SK-N-SH (cell line): Measurements from ENCODE around the gene ARHGAP15. TPM values are rescaled to one million over a fixed set of nuclear protein-coding genes. Genes with fewer than 3 reads are reported as not detected.

Experiments used
- CTCF ChIA-PET: fragments of 300-600, 350-600 bp; formaldehyde crosslinking; extraction: SDS; loops from one replicate; lab custom pipeline; 2021; lab: Yijun Ruan, JAX
- POLR2A ChIA-PET: fragments of 350-600 bp; sonication (Branson Sonifier 250); formaldehyde crosslinking; extraction: SDS; loops from one replicate; lab custom pipeline; 2020; ENCODE audit warnings: antibody characterized with exemption, inconsistent platforms; lab: Yijun Ruan, JAX
- DNase-seq: peaks from one replicate; pipeline ENCODE4 v3.0.0; 2012
- H2AFZ ChIP-seq: fragments of 200-600 bp; sonication (generic); 2 replicates; pipeline ENCODE4 v1.8.1; 2016; ENCODE audit warnings: antibody characterized with exemption, mild to moderate bottlenecking, low read depth
- H3F3A ChIP-seq: fragments of 200-600 bp; sonication (generic); replicated peaks from 2 replicates; pipeline ENCODE3; 2016; ENCODE audit warnings: antibody characterized with exemption, mild to moderate bottlenecking; ENCODE audit not compliant: insufficient read depth
- H3K27ac ChIP-seq, 2 experiments: fragments of 200-500 bp in 1 of 2; fragments of 200-600 bp in 1 of 2; sonication (Bioruptor generic) in 1 of 2; sonication (generic), shearing (Covaris generic) in 1 of 2; 2 replicates each; pipeline versions ENCODE4 v1.5.1 to v1.6.1; 2014 to 2016; ENCODE audit warnings: low read depth in 2 of 2, inconsistent platforms in 1 of 2, low read length in 1 of 2, mild to moderate bottlenecking in 1 of 2, mixed read lengths in 1 of 2
- H3K27me3 ChIP-seq: fragments of 200-600 bp; sonication (generic), shearing (Covaris generic); 2 replicates; pipeline ENCODE4 v1.6.1; 2016; ENCODE audit warnings: mixed run types; ENCODE audit not compliant: insufficient read depth
- H3K36me3 ChIP-seq, 2 experiments: fragments of 200-500 bp in 1 of 2; fragments of 200-600 bp in 1 of 2; sonication (Bioruptor generic) in 1 of 2; sonication (generic) in 1 of 2; replicated peaks in 1 of 2; 2 replicates each; pipeline versions ENCODE3 to v1.5.1; 2014 to 2016; ENCODE audit warnings: low read length in 1 of 2, mild to moderate bottlenecking in 1 of 2; ENCODE audit not compliant: insufficient read depth in 2 of 2, control insufficient read depth in 1 of 2
- H3K4me1 ChIP-seq, 2 experiments: fragments of 200-500 bp in 1 of 2; fragments of 200-600 bp in 1 of 2; sonication (Bioruptor generic) in 1 of 2; sonication (generic), shearing (Covaris generic) in 1 of 2; 2 replicates each; pipeline versions ENCODE4 v1.5.1 to v1.6.1; 2014 to 2016; ENCODE audit warnings: low read depth in 1 of 2, low read length in 1 of 2, mixed run types in 1 of 2; ENCODE audit not compliant: insufficient read depth in 2 of 2, control insufficient read depth in 1 of 2
- H3K4me2 ChIP-seq: fragments of 200-600 bp; sonication (generic), shearing (Covaris generic); 2 replicates; pipeline ENCODE4 v1.6.1; 2017; ENCODE audit warnings: mixed run types
- H3K4me3 ChIP-seq, 2 experiments: fragments of 200-500 bp in 1 of 2; fragments of 200-600 bp in 1 of 2; sonication (Bioruptor generic) in 1 of 2; sonication (generic), shearing (Covaris generic) in 1 of 2; 2 replicates each; pipeline versions ENCODE4 v1.5.1 to v1.8.1; 2014 to 2016; ENCODE audit warnings: low read depth in 2 of 2, inconsistent platforms in 1 of 2, low read length in 1 of 2, mild to moderate bottlenecking in 1 of 2, mixed read lengths in 1 of 2, moderate library complexity in 1 of 2
- H3K79me2 ChIP-seq: fragments of 200-600 bp; sonication (generic); 2 replicates; pipeline ENCODE4 v1.8.1; 2017; ENCODE audit warnings: mild to moderate bottlenecking; ENCODE audit not compliant: insufficient read depth
- H3K9ac ChIP-seq: fragments of 200-600 bp; sonication (generic); 2 replicates; pipeline ENCODE4 v1.6.1; 2017; ENCODE audit warnings: mixed run types
- H3K9me2 ChIP-seq: fragments of 200-600 bp; sonication (generic); 2 replicates; pipeline ENCODE4 v1.6.1; 2017; ENCODE audit warnings: mixed run types
- H3K9me3 ChIP-seq: fragments of 200-600 bp; sonication (generic); 2 replicates; pipeline ENCODE4 v1.6.1; 2017; ENCODE audit warnings: mixed run types, mild to moderate bottlenecking, moderate library complexity
- H4K20me1 ChIP-seq: fragments of 200-600 bp; sonication (generic); 2 replicates; pipeline ENCODE4 v1.6.1; 2017; ENCODE audit warnings: mild to moderate bottlenecking, mixed run types; ENCODE audit not compliant: insufficient read depth
- CHD2 ChIP-seq: fragments of 150-350 bp; IDR thresholded peaks from 2 replicates; pipeline ENCODE4 v1.6.1; 2018; ENCODE audit warnings: low read length; ENCODE audit not compliant: partially characterized antibody
- CTCF ChIP-seq: fragments of 200-600 bp; sonication (generic); IDR thresholded peaks from 2 replicates; pipeline ENCODE4 v1.6.1; 2017; ENCODE audit warnings: antibody characterized with exemption, mild to moderate bottlenecking, moderate library complexity
- EZH2phosphoT487 ChIP-seq: fragments of 200-600 bp; sonication (generic); IDR thresholded peaks from 2 replicates; pipeline ENCODE4 v1.6.1; 2017; ENCODE audit warnings: low read depth, mixed run types, mild to moderate bottlenecking, antibody characterized with exemption, moderate library complexity, borderline replicate concordance
- FOXJ3 ChIP-seq: sonication (generic); formaldehyde crosslinking; IDR thresholded peaks from 2 replicates; pipeline ENCODE4 v1.5.1; 2020; ENCODE audit warnings: mild to moderate bottlenecking, missing genetic modification reagents
- GABPA ChIP-seq: IDR thresholded peaks from 2 replicates; pipeline ENCODE4 v1.4.0; 2012; ENCODE audit warnings: low read depth, mild to moderate bottlenecking
- JUND ChIP-seq: IDR thresholded peaks from 2 replicates; pipeline ENCODE4 v1.4.0; 2012
- RAD21 ChIP-seq: IDR thresholded peaks from 2 replicates; pipeline ENCODE4 v1.6.1; 2012; ENCODE audit warnings: mild to moderate bottlenecking, low read length
- RXRA ChIP-seq: IDR thresholded peaks from 2 replicates; pipeline ENCODE4 v1.4.0; 2012; ENCODE audit warnings: low read depth, mild to moderate bottlenecking, borderline replicate concordance
- SMC3 ChIP-seq: IDR thresholded peaks from 2 replicates; pipeline ENCODE4 v1.6.1; 2012; ENCODE audit warnings: low read depth, low read length, improper control_type of control experiment
- TCF12 ChIP-seq: IDR thresholded peaks from 2 replicates; pipeline ENCODE4 v1.4.0; 2012
- USF1 ChIP-seq: IDR thresholded peaks from 2 replicates; pipeline ENCODE4 v1.4.0; 2012; ENCODE audit warnings: low read depth, borderline replicate concordance
- WGBS: methylation state at CpG from one replicate; pipeline ENCODE4 v1.1.6; 2017; ENCODE audit warnings: low lambda C conversion rate; 5-methylcytosine and 5-hydroxymethylcytosine counted together
- polyA plus RNA-seq, 3 experiments: library from polyadenylated mRNA; depleted of rRNA; stranded (reverse); fragments of >200 nt; gene quantifications; 2 replicates each; pipeline ENCODE4 v1.2.3, GENCODE V29; 2012
- TF ChIP-seq, protein P1 (sequence below): IDR thresholded peaks from 2 replicates; pipeline ENCODE4; 2012

ARHGAP15 gene
- polyA plus RNA-seq, 1 of the 3 experiments (the other 2 are of a cell fraction) = not detected

DNA sequence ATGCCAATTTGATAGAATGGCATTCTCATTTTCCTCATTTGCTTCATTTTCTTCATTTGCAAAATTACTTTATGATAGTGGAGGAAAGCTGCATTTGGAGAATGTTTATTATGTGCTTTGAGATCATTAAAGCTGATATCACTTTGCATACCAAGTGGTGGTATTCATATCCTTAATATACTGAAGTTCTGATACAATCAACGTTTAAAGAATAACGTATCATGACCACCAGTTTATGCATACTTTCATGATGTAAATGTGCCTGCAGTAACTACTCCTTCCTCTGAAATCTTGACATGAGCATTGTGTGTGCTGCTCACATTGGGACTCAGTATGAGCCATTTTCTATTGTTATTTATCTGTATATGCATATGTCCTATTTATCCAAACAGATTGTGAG is 302.1 kb downstream of the ARHGAP15 start:
- Histone ChIP-seq H3K36me3 (no peaks in the 10 kb centered on the region), H3K4me3 (no peak overlapping the region), H3K4me2 (no peak overlapping the region), H3K9ac (no peak overlapping the region), H3F3A (peaks cover 14% of the 10 kb centered on the region), H4K20me1 (no peaks in the 10 kb centered on the region), H2AFZ (peak overlapping the region; percentile 79), H3K27ac (no peak overlapping the region), H3K4me1 (peaks cover 0 to 15% of the 10 kb centered on the region in 2 experiments; a peak in 3 of 4 replicates), H3K79me2 (no peaks in the 10 kb centered on the region), H3K9me3 (no peaks in the 10 kb centered on the region), H3K9me2 (no peaks in the 10 kb centered on the region), H3K27me3 (no peaks in the 10 kb centered on the region)
- CTCF ChIA-PET = no interaction called here
- 21% methylated on average over 2 of the region's 2 CpGs for WGBS
- TF ChIP-seq FOXJ3 = no peak
- no peak for TF ChIP-seq RXRA
- 0 out of 2 replicates have a peak, but pooled peaks have one; percentile 27 for TF ChIP-seq TCF12
- TF ChIP-seq GABPA = no peak
- TF ChIP-seq, protein P1, sequence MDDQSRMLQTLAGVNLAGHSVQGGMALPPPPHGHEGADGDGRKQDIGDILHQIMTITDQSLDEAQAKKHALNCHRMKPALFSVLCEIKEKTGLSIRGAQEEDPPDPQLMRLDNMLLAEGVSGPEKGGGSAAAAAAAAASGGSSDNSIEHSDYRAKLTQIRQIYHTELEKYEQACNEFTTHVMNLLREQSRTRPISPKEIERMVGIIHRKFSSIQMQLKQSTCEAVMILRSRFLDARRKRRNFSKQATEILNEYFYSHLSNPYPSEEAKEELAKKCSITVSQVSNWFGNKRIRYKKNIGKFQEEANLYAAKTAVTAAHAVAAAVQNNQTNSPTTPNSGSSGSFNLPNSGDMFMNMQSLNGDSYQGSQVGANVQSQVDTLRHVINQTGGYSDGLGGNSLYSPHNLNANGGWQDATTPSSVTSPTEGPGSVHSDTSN = no peak; the same call in 1 of the 2 replicates
- TF ChIP-seq JUND = peak; percentile 27; the same call in 1 of the 2 replicates
- TF ChIP-seq USF1 = no peak
- no peak for TF ChIP-seq CTCF
- no peak for TF ChIP-seq CHD2
- DNase-seq = no peak
- POLR2A ChIA-PET = no interaction called here

GRCh38 chr2:143433251-143433650 is 304.0 kb downstream of the ARHGAP15 start:
- Histone ChIP-seq H2AFZ (no peak overlapping the region), H3K4me1 (peaks cover 0 to 15% of the 10 kb centered on the region in 2 experiments; a peak in 3 of 4 replicates), H3K4me3 (no peak overlapping the region), H4K20me1 (no peaks in the 10 kb centered on the region), H3K27me3 (no peaks in the 10 kb centered on the region), H3K4me2 (no peak overlapping the region)
- POLR2A ChIA-PET = no interaction called here
- TF ChIP-seq RAD21 (peak; percentile 68), SMC3 (peak; percentile 26; the same call in 1 of the 2 replicates), CTCF (peak; percentile 23), EZH2phosphoT487 (no peak)
- TF ChIP-seq, all 33 proteins: peak for 3
- 74% methylated on average over 3 of the region's 3 CpGs for WGBS
- Histone ChIP-seq H3K79me2 (no peaks in the 10 kb centered on the region), H3K9me3 (no peaks in the 10 kb centered on the region), H3K9me2 (no peaks in the 10 kb centered on the region), H3K27ac (no peak overlapping the region), H3K36me3 (no peaks in the 10 kb centered on the region), H3K9ac (no peak overlapping the region), H3F3A (peaks cover 9% of the 10 kb centered on the region)
- CTCF ChIA-PET = interaction anchor here (1.0 to 1.3 kb wide), 4 partner anchors 12 to 886 kb away, joined by 3 read pairs; no protein-coding TSS in a partner anchor
- DNase-seq = peak; percentile 7
